GM19452 (cell line): ENCODE measurements around the gene EML1.
A peak's percentile ranks its signal among the peaks of the same experiment; 100 is the strongest.

Experiments used
- ATAC-seq: cut with Tn5 transposase; IDR thresholded peaks from one replicate; pipeline ENCODE4 v1.9.1; 2021; ENCODE audit not compliant: unreplicated experiment

EML1 gene

GRCh38 chr14:99952453-99952852 is 159.2 kb downstream of the EML1 start:
- ATAC-seq = no peak

GRCh38 chr14:99955826-99956455 is 162.7 kb downstream of the EML1 start:
- ATAC-seq = no peak

GRCh38 chr14:99958380-99958779 is 165.2 kb downstream of the EML1 start:
- no peak for ATAC-seq

- ATAC-seq = no peak
Observed at GRCh38 chr14:99961826-99962518, 168.8 kb downstream of the EML1 start.

GRCh38 chr14:99964979-99965378 is 171.8 kb downstream of the EML1 start:
- no peak for ATAC-seq

- ATAC-seq = no peak
Observed at GRCh38 chr14:99966037-99966835, 173.0 kb downstream of the EML1 start.

- no peak for ATAC-seq
Observed at GRCh38 chr14:99966912-99967311, 173.7 kb downstream of the EML1 start.

GRCh38 chr14:99968191-99968920 is 175.1 kb downstream of the EML1 start:
- no peak for ATAC-seq

- ATAC-seq = no peak
Observed at GRCh38 chr14:99968941-99969340, 175.7 kb downstream of the EML1 start.

GRCh38 chr14:99969673-99970322 is 176.6 kb downstream of the EML1 start:
- ATAC-seq = no peak

- peak; percentile 63 for ATAC-seq
Observed at GRCh38 chr14:99971087-99971940, 178.1 kb downstream of the EML1 start.

GRCh38 chr14:99971941-99972747 is 178.9 kb downstream of the EML1 start:
- peak; percentile 34 for ATAC-seq

GRCh38 chr14:99972748-99973466 is 179.7 kb downstream of the EML1 start:
- no peak for ATAC-seq

GRCh38 chr14:99975190-99975589 is 182.0 kb downstream of the EML1 start:
- no peak for ATAC-seq

- ATAC-seq = no peak
Observed at GRCh38 chr14:99976021-99976420, 182.8 kb downstream of the EML1 start.

GRCh38 chr14:99976681-99977080 is 183.5 kb downstream of the EML1 start:
- ATAC-seq = no peak

- ATAC-seq = no peak
Observed at GRCh38 chr14:99980299-99980698, 187.1 kb downstream of the EML1 start.

- no peak for ATAC-seq
Observed at GRCh38 chr14:99981806-99982205, 188.6 kb downstream of the EML1 start.
